ENCODE data around the gene CCAR1. TPM values are rescaled to one million over a fixed set of nuclear protein-coding genes. Genes with fewer than 3 reads are reported as not detected.

The CCAR1 gene
- total RNA-seq: 10 to 100 TPM; 82.4 to 82.5 TPM

GRCh38 chr10:68720793-68721672 is at the start of gene CCAR1:
TSS of gene CCAR1 (plus strand) at chr10:68721239. CDS start at chr10:68722505, 1,266 bp downstream.

GRCh38 chr10:68826764-68827591 is 105.9 kb downstream of the CCAR1 start, which contains the start of gene STOX1:
TSS of gene STOX1 (plus strand) at chr10:68827531. CDS start at chr10:68827624, 93 bp downstream.

Small RNA genes lying within 50 kb of the gene (microRNA-seq; reads per million reads assigned to microRNA genes)
- gene MIR1254-1 (ENCODE audit: borderline microRNAs expressed, borderline replicate concordance): not detected

Other genes with a start within 250 kb of the CCAR1 start
- gene DNA2, start 249.3 kb upstream of the CCAR1 start, total RNA-seq: 10 to 100 TPM; 29.2 to 33.7 TPM
- 10 to 100 TPM; 15.2 to 17.3 TPM for gene SLC25A16, start 193.7 kb upstream of the CCAR1 start, total RNA-seq
- 1 to 10 TPM; 2.8 to 2.9 TPM for gene TET1, start 160.9 kb upstream of the CCAR1 start, total RNA-seq
- gene STOX1, start 106.3 kb downstream of the CCAR1 start, total RNA-seq: 1 to 10 TPM in 1 of 2 experiments, under 1 TPM in 1; 0.86 to 1.2 TPM
- gene DDX50, start 180.1 kb downstream of the CCAR1 start, total RNA-seq: 10 to 100 TPM; 45.2 to 48.9 TPM
- gene DDX21, start 234.9 kb downstream of the CCAR1 start, total RNA-seq: 10 to 100 TPM; 77.1 to 79.1 TPM